Body of pancreas (tissue), 4 donors: ENCODE data around the gene MYH14.

Source experiments
- POLR2A ChIP-seq, 3 donors: fragments of 450-650 bp; IDR thresholded peaks; one replicate each; pipeline ENCODE4 v1.6.1; 2016; ENCODE audit warnings: antibody characterized with exemption in 3 of 3, mild to moderate bottlenecking in 2 of 3
- TF ChIP-seq, protein P1 (sequence below), 7 experiments: fragments of 450-650 bp in 4 of 7; fragments of 200-600 bp in 3 of 7; sonication (generic) in 3 of 7; IDR thresholded peaks; one replicate each; pipeline ENCODE4 v1.5.1; 2016 to 2019; ENCODE audit warnings: antibody characterized with exemption in 7 of 7

DNA sequence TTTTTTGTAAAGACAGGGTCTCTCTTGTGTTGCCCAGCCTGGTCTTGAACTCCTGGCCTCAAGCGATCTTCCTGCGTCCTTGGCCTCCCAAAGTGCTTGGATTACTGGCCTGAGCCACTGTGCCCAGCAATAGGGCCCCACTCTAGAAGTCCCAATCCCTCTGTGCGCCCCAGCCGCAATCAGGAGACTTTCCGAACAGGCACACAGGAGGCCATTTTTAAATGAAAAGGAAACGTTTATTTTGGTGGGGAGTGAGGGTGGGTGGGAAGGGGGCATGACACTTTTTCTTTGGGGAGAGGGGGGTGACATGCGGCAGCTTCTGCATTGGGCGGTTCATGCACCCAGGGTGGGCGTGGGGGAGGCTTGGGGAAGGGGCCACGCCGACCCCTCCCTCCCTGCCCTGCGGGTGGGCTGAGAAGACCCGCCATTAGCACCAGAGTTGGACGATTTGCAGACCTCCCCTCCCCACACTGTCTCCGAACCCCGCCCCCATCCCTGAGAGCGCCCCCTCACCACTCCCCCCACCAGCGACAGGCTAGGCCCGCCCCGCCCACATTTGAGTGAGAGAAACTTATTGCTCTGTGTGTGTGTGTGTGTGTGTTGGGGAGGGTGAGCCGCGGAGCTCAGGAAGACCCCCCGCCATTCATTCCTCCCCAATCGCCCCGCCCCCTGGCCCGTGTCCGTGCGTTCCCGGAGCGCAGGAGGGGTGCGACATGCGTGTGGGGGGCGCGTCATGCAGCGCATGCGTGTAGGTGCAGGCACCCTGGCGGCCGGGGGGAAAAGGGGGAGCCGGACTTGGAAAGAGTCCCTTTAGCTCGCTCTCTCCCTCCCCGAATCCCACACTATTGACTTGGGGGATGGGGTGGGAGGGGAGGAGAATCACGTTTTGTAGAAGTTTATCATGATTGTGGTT lies 108.6 kb downstream of the MYH14 start:
- TF ChIP-seq, protein P1, sequence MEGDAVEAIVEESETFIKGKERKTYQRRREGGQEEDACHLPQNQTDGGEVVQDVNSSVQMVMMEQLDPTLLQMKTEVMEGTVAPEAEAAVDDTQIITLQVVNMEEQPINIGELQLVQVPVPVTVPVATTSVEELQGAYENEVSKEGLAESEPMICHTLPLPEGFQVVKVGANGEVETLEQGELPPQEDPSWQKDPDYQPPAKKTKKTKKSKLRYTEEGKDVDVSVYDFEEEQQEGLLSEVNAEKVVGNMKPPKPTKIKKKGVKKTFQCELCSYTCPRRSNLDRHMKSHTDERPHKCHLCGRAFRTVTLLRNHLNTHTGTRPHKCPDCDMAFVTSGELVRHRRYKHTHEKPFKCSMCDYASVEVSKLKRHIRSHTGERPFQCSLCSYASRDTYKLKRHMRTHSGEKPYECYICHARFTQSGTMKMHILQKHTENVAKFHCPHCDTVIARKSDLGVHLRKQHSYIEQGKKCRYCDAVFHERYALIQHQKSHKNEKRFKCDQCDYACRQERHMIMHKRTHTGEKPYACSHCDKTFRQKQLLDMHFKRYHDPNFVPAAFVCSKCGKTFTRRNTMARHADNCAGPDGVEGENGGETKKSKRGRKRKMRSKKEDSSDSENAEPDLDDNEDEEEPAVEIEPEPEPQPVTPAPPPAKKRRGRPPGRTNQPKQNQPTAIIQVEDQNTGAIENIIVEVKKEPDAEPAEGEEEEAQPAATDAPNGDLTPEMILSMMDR (IDR thresholded peaks at IDR 0.05): no peak
- TF ChIP-seq POLR2A (IDR thresholded peaks at IDR 0.05): no peak
